Heart left ventricle (tissue), 13 donors: ENCODE results near the gene CSTA.

Experiments used
- CTCF ChIP-seq, 12 donors: fragments of 200-600 bp; sonication (generic) in 4 of 12; IDR thresholded peaks; one replicate each; pipeline versions ENCODE4 v1.5.0 to v1.8.0; 2018 to 2022; ENCODE audit warnings: antibody characterized with exemption in 12 of 12, mild to moderate bottlenecking in 5 of 12
- POLR2A ChIP-seq, 2 donors: fragments of 450-650 bp; IDR thresholded peaks; one replicate each; pipeline ENCODE4 v1.6.1; 2017; ENCODE audit warnings: antibody characterized with exemption in 2 of 2, mild to moderate bottlenecking in 2 of 2, moderate library complexity in 2 of 2
- donor health status: ischemic (EF 13 %, LVEDD 7.1; RV severe dilation, severe dysfunction).
- donor health status: DM: no; HTN: yes; CAD: no.
- donor health status: DM: no; HTN: no; CAD: no.
- donor health status: ischemic (EF 25% LVEDD 6.9; RV normal size, moderate dysfunction).
- donor health status: ischemic (EF 25% LVEDD 5.7; RV mildly dilated, moderate dysfunction).
- donor health status: ischemic (EF 35%, LVEDD 5.7; RV mildly dilated, moderate dysfunction).
- donor health status: nonischemic (EF 11% LVEDD 7.7; RV severe dilation, severe dysfunction).
- donor health status: DM: yes; HTN: yes; CAD: no.
- donor health status: PGD.
- donor health status: ischemic (EF 29% LVEDD 5.4; RV normal size, mild dysfunction).
- donor health status: nonischemic (EF 23%, LVEDD 6.1; RV moderate dilation, normal function).

DNA sequence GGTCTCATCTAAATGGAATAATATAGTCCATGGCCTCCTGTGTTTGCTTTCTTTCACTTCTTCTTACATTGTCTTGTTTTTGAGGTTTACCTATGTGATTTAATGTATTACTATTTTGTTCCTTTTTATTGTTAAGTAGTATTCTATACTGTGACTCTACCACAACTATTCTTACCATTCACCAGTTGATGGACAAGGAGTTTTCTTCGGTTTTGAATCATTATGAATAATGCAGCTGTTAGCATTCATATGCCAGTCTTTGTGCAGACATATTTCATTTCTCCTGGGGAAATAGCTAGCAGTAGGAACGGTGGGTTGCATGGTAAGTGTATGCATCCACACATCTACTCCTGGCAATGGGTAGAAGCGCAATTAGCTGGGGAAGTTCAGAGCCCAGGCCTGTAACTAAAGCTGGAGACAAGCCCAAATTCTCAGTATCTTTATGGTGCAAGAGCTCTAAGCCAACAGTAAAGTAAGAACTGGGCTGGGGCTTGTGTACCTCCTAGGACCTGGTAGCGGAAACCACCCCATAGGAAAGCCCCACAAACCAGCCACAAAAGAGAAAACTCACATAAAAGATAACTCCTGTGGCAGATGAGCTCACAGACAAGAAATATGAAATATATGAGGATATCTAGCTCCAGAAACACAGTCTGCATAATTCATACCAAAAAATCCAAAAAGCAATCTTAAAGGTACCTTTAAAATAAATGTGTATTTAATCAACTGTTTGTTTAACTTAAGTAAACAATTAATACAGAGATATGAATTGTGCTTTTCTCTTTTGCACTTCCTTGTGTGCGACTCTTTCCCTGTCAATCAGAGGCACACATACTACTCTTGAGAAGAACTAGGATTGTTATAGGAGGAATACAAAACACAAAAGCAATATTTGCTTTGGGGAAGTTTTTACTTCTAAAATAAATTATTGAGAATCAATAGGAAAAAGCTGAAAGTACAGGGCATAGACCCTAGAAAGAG, 2.7 kb upstream of the CSTA start:
- TF ChIP-seq CTCF (IDR thresholded peaks at IDR 0.05), result no peak
- no peak for TF ChIP-seq POLR2A (IDR thresholded peaks at IDR 0.05)
